Measurements from ENCODE around the gene CACNA2D2.

DNA sequence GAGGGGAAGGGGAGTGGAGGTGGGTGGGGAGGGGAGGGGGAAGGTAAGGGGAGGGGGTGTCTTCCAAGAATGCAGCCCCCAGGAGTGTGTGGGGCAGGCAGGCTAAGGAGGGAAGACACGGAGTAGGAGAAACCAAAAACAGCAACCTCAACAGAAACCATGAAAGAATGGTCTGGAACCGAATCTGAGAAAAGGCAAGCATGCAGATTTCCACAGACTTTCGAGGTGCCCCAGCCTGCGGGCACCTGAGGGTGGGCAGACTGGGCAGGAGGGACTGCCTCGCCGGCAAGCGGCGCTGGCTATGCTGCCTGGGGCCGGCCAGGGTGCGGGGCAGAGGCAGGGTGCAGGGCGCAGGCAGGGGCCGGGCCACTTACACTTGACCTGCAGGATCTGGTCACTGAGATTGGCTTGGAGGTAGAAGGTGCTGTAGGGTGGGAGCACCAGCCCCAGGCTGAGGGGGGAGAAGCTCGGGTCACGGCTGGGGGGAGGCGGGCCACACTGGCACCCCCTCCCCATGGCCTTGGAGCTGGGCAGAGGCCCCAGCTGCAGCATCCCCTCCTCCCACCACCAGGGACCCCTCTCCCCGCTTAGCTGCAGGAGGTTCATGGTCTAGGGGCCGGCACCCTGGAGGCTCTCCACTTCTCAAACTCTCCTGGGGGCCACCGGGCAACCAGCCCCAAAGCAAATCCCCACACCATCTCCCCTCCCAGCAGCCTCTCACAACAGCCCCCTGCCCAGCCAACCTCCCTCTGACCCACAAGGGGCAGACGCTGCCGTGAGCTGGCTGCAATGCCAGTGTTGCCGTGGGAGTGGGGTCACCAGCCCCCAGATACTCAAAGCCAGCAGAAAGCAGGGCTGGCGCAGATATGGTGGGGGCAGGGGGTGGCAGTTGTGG lies 128.8 kb downstream of the CACNA2D2 start:
- TF ChIP-seq, protein P1, sequence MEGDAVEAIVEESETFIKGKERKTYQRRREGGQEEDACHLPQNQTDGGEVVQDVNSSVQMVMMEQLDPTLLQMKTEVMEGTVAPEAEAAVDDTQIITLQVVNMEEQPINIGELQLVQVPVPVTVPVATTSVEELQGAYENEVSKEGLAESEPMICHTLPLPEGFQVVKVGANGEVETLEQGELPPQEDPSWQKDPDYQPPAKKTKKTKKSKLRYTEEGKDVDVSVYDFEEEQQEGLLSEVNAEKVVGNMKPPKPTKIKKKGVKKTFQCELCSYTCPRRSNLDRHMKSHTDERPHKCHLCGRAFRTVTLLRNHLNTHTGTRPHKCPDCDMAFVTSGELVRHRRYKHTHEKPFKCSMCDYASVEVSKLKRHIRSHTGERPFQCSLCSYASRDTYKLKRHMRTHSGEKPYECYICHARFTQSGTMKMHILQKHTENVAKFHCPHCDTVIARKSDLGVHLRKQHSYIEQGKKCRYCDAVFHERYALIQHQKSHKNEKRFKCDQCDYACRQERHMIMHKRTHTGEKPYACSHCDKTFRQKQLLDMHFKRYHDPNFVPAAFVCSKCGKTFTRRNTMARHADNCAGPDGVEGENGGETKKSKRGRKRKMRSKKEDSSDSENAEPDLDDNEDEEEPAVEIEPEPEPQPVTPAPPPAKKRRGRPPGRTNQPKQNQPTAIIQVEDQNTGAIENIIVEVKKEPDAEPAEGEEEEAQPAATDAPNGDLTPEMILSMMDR (conservative IDR thresholded peaks at IDR 0.05 in 1 of 2, IDR thresholded peaks at IDR 0.05 in 1 of 2; ENCODE audit: extremely low read depth in 1 of 2, insufficient read depth in 1 of 2, low read depth in 1 of 2, low read length in 2 of 2) = no peak
- no peak for TF ChIP-seq EZH2 (IDR thresholded peaks at IDR 0.05; ENCODE audit: borderline replicate concordance, low read length)

Data from mammary epithelial cell (primary cell).